ENCODE data around the gene FBRSL1. TPM values are rescaled to one million over a fixed set of nuclear protein-coding genes. Genes with fewer than 3 reads are reported as not detected.

The FBRSL1 gene
- total and polyA plus RNA-seq, 10 donors, result 14.3 to 161 (median 49.8) TPM

- Histone ChIP-seq H3K4me1 (peaks cover 22 to 65% (median 40%) of the 10 kb centered on the region in 6 donors), H3K36me3 (peaks cover 0 to 29% (median 0%) of the 10 kb centered on the region in 6 donors), H3K27ac (peak overlapping the region in 1 of 8 donors; percentile 30), H3K9me3 (no peaks in the 10 kb centered on the region), H3K4me3 (peak overlapping the region in 2 of 8 donors; percentile 71 to 84), H3K27me3 (replicated peaks in 1 of 7) (peaks cover 0 to 31% (median 2%) of the 10 kb centered on the region in 7 donors)
- intact Hi-C loops (cut with DNase I; ENCODE audit: low total_unique reads), result no loop called here
- no peak for DNase-seq
- 53 to 89% (median 65%) methylated on average over 16 to 35 of the region's 35 CpGs for WGBS, 5 donors
- TF ChIP-seq POLR2AphosphoS5 (IDR thresholded peaks at IDR 0.05) (peak in 2 of 3 donors; percentile 5 to 15), POLR2A (IDR thresholded peaks at IDR 0.05) (no peak)
Measured at GRCh38 chr12:132558042-132558856, 68.3 kb downstream of the FBRSL1 start.

GRCh38 chr12:132558861-132559623, 69.1 kb downstream of the FBRSL1 start:
- peaks cover 22 to 65% (median 40%) of the 10 kb centered on the region in 6 donors for H3K4me1 ChIP-seq
- peak; percentile 87 for DNase-seq
- 18 to 26% (median 22%) methylated on average over 38 to 45 of the region's 45 CpGs for WGBS, 5 donors
- peak overlapping the region; percentile 34 to 84 (median 62) for H3K4me3 ChIP-seq
- peaks cover 0 to 31% (median 2%) of the 10 kb centered on the region in 7 donors for H3K27me3 ChIP-seq (replicated peaks in 1 of 7)
- intact Hi-C loops (cut with DNase I; ENCODE audit: low total_unique reads), result no loop called here
- peaks cover 0 to 24% (median 0%) of the 10 kb centered on the region in 6 donors for H3K36me3 ChIP-seq
- no peaks in the 10 kb centered on the region for H3K9me3 ChIP-seq
- peak overlapping the region in 2 of 8 donors; percentile 2 to 30 for H3K27ac ChIP-seq
- TF ChIP-seq POLR2AphosphoS5 (IDR thresholded peaks at IDR 0.05) (peak; percentile 51 to 71 (median 70)), POLR2A (IDR thresholded peaks at IDR 0.05) (no peak), CTCF (IDR thresholded peaks at IDR 0.05 in 8 of 11, conservative IDR thresholded peaks at IDR 0.05 in 3 of 11) (no peak)

GRCh38 chr12:132559652-132560363, 69.9 kb downstream of the FBRSL1 start:
- Histone ChIP-seq H3K4me3 (peak overlapping the region; percentile 47 to 84 (median 65)), H3K4me1 (peaks cover 22 to 63% (median 40%) of the 10 kb centered on the region in 6 donors), H3K9me3 (no peaks in the 10 kb centered on the region), H3K27me3 (replicated peaks in 1 of 7) (peaks cover 0 to 31% (median 2%) of the 10 kb centered on the region in 7 donors), H3K36me3 (peaks cover 0 to 20% (median 0%) of the 10 kb centered on the region in 6 donors), H3K27ac (peak overlapping the region in 4 of 8 donors; percentile 2 to 50 (median 18))
- no peak for TF ChIP-seq POLR2AphosphoS5 (IDR thresholded peaks at IDR 0.05)
- TF ChIP-seq CTCF (IDR thresholded peaks at IDR 0.05 in 8 of 11, conservative IDR thresholded peaks at IDR 0.05 in 3 of 11), result no peak
- no peak for TF ChIP-seq POLR2A (IDR thresholded peaks at IDR 0.05)
- DNase-seq, result peak; percentile 85
- intact Hi-C loops (cut with DNase I; ENCODE audit: low total_unique reads), result no loop called here
- 0 to 1% (median 0%) methylated on average over 7 to 98 of the region's 98 CpGs for WGBS, 5 donors

GRCh38 chr12:132560364-132560613, 70.3 kb downstream of the FBRSL1 start:
- peaks cover 22 to 60% (median 40%) of the 10 kb centered on the region in 6 donors for H3K4me1 ChIP-seq
- TF ChIP-seq POLR2AphosphoS5 (IDR thresholded peaks at IDR 0.05), result no peak
- no peak for TF ChIP-seq CTCF (IDR thresholded peaks at IDR 0.05 in 8 of 11, conservative IDR thresholded peaks at IDR 0.05 in 3 of 11)
- no peak for TF ChIP-seq POLR2A (IDR thresholded peaks at IDR 0.05)
- H3K36me3 ChIP-seq, result peaks cover 0 to 20% (median 0%) of the 10 kb centered on the region in 6 donors
- peak overlapping the region; percentile 47 to 84 (median 65) for H3K4me3 ChIP-seq
- peak overlapping the region in 3 of 8 donors; percentile 13 to 50 (median 24) for H3K27ac ChIP-seq
- 0 to 1% (median 1%) methylated on average over 7 to 36 of the region's 36 CpGs for WGBS, 5 donors
- H3K27me3 ChIP-seq (replicated peaks in 1 of 7), result peaks cover 0 to 31% (median 2%) of the 10 kb centered on the region in 7 donors
- DNase-seq, result peak; percentile 86
- H3K9me3 ChIP-seq, result no peaks in the 10 kb centered on the region
- intact Hi-C loops (cut with DNase I; ENCODE audit: low total_unique reads), result no loop called here
